T-helper 22 cell (primary cell): ENCODE data around the gene NIPBL.
"Not testable (repeated sequence)": the region's sequence is repeated elsewhere in the genome, so short reads cannot be mapped to it uniquely, and the experiment has no call there.

Experiments
- DNase-seq: peaks from one replicate; pipeline ENCODE4 v3.0.0-alpha.2; 2020; ENCODE audit warnings: low read depth

NIPBL gene

GRCh38 chr5:36876299-36876964 is at the start of gene NIPBL:
Gene NIPBL, plus strand, starts transcription at chr5:36876769. Its CDS starts 76,928 bp downstream, at chr5:36953697.
- peak; percentile 88 for DNase-seq

GRCh38 chr5:36832274-36832673 is 44.3 kb upstream of the NIPBL start:
- no peak for DNase-seq

- DNase-seq = no peak
Measured at GRCh38 chr5:36836831-36837230, 39.7 kb upstream of the NIPBL start.

GRCh38 chr5:36839489-36840476 is 36.8 kb upstream of the NIPBL start:
- DNase-seq = no peak

GRCh38 chr5:36841677-36842076 is 34.9 kb upstream of the NIPBL start:
- no peak for DNase-seq

- no peak for DNase-seq
Measured at GRCh38 chr5:36842087-36842486, 34.5 kb upstream of the NIPBL start.

GRCh38 chr5:36844305-36844704 is 32.3 kb upstream of the NIPBL start:
- DNase-seq = no peak

GRCh38 chr5:36848545-36848944 is 28.0 kb upstream of the NIPBL start:
- not testable (repeated sequence) for DNase-seq

GRCh38 chr5:36852903-36853302 is 23.7 kb upstream of the NIPBL start:
- DNase-seq = not testable (repeated sequence)

- DNase-seq = no peak
Measured at GRCh38 chr5:36854402-36855140, 22.0 kb upstream of the NIPBL start.

GRCh38 chr5:36855141-36855495 is 21.5 kb upstream of the NIPBL start:
- DNase-seq = no peak

GRCh38 chr5:36861871-36862270 is 14.7 kb upstream of the NIPBL start:
- no peak for DNase-seq

GRCh38 chr5:36870399-36871040 is 6.0 kb upstream of the NIPBL start:
- DNase-seq = no peak

- no peak for DNase-seq
Measured at GRCh38 chr5:36874465-36874864, 2.1 kb upstream of the NIPBL start.

- DNase-seq = peak; percentile 35
Measured at GRCh38 chr5:36875051-36875789, 1.3 kb upstream of the NIPBL start.

GRCh38 chr5:36875790-36876298 is 725 bp upstream of the NIPBL start:
- DNase-seq = peak; percentile 66

GRCh38 chr5:36876965-36877666 is 547 bp downstream of the NIPBL start:
- peak; percentile 37 for DNase-seq

- no peak for DNase-seq
Measured at GRCh38 chr5:36877667-36878391, 1.3 kb downstream of the NIPBL start.

GRCh38 chr5:36878392-36879082 is 2.0 kb downstream of the NIPBL start:
- DNase-seq = no peak
